Measurements from ENCODE around the gene TMEM187.

Gene TMEM187

DNA sequence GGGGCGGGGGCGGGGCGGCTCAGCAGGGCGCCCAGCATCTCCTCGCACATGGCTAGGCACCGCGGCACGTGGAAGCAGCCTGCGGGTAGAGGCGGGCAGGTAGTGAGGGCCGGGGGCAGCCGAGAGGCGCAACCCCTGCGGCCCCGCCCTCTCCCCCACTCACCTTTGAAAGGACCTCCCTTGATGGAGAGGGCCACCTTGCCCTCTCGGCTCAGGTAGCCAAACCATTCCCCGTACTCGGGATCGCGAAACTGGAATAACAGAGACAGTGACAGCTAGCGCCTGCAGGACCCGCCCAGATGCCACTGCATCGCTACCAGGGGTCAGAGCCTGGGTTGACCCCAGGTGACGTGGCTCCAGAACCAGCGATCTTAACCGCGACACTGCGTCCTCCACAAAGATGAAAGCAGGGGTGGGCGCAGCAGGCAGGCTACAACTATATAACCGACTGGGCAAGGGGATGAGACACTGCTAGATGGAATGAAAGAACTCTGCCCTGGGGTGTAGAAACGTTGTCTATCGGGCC is 37.2 kb upstream of the TMEM187 start:
- DNase-seq = no peak

DNA sequence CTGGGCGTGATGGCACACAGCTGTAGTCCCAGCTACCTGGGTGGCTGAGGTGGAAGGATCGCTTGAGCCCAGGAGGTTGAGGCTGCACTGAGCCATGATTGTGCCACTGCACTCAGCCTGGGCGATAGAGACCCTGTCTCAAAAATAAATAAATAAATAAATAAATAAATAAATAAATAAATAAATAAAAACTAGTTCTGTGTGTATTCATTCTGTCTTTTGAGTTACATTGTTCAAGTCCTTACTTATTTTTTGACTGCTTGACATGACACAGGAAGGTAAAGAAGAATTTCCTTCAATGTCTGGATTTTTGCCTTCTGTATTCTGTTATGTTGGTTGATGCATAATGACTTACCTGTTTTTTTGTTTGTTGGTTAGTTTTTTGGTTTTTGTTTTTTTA is 35.5 kb upstream of the TMEM187 start:
- DNase-seq = no peak

DNA sequence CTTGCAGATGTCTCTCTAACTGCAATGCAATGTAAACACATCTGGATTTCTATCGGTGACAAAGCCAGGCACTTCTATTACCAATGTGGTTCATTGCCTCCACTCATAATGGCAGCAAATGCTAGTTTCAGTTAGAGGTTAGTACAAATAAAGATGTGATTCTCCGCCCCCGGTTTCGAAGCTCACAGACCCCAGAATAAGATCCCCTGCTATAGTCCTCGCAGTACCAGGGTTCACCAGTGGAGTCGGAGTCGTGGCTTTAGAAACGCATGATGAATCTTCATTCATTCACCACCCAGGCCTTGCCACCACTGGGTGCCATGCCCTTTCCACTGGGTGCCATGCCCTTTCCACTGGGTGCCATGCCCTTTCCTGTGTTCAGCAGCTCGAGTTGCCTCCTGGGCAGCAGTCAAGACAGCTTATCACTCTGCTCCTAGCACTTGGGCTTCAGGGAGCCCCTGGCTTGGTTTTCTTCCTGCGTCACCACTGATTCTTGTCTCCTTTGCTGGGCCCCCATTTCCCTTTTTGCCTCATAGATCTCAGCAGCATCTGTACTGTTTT is 34.2 kb upstream of the TMEM187 start:
- DNase-seq = no peak

DNA sequence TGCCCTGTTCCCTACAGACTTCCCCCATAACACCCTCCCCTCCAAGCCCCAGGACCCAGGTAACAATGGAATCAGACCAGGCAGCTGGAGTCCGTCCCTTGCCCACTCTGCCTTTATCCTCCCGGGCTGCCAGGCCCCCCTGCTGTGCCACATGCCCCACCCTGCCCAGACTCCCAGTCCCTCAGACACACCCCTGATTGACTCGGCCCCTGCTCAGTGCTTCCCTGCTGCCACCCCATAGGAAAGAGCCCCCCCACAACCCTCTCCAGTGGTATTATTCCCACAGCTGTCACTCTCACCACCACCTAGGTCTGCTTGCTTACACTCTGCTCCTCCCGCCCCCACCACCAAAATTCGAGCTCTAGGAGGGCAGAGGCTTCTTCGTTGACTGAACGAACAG is 33.0 kb upstream of the TMEM187 start:
- no peak for DNase-seq

DNA sequence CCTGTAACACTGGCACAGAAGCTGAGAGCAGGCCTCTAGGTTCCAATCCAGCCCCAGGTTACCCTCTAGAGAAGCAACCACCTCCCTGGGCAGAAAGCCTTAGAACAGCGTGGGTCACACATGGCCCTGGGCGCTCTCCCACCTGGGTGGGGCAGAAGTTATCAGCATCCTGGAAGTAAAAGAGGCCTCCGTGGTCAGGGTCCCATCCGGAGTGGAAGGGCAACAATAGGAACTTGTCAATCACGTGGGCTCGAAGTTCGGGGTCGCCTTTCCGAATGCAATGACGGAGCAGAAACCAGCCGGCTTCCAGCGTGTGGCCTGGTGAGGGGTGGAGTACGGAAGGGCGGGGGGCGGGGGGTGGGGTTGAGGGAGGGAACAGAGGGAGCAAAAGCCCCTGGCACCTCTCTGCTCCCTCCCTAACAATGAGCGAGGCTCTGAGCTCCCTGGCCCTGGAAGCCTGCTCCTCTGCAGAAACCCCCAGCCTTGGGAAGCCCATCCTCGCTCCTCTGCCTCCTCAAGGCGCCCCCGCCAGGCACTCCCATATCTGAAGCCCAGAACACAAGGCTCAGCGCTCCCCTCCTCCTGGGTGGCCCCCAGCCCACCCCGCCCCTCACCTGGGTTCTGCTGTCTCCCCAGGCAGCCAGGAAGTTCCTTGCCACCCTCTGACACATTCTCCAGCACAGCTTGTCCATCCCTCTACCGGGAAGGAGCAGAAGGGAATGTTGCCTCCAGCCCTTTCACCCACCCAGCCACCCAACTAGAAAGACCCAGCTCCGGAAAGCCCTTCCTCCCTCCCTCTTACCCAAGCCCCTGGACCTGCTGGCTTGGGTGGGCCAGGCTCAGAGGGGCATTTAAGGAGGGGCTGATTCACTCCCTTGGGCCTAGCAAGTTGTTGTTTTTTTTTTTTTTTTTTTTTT is 31.0 kb upstream of the TMEM187 start:
- no peak for DNase-seq

DNA sequence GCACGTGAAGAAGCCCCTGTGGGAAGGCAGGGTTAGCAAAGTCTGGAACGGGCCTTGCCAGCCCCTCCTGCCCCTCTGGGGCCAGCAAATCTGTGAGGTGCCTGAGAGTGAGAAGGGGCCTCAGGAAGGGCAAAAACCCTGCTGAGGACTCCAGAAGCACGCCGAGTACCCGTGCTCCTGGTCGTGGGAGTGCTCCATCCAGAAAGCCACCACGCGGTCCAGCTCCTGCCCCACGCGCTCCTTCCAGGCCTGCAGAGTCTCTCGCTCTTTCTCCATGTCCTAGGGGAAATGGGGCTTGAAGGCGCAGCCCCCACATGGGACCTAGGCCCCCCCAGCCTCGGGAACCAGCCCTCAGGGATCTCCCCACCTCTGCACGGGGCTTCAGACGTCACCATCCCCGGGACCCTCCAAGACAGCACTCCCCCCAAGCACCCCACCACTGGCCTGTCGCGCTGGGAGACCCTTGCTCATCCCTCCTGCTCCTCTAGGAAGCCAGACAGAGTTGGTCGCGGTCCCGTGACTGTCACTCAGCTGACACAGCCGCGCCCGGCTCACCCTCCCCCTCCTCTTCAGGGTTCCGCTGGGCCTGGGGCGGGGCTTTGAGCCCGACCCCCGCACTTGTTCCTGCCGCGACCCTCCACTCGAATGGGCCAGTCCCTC is 28.3 kb upstream of the TMEM187 start, which contains the start of gene RENBP:
Gene RENBP (minus strand): TSS at position 504 of the 660 bp plus-strand sequence. CDS start 33 bp downstream, at position 471.
- DNase-seq = peak; percentile 22

DNA sequence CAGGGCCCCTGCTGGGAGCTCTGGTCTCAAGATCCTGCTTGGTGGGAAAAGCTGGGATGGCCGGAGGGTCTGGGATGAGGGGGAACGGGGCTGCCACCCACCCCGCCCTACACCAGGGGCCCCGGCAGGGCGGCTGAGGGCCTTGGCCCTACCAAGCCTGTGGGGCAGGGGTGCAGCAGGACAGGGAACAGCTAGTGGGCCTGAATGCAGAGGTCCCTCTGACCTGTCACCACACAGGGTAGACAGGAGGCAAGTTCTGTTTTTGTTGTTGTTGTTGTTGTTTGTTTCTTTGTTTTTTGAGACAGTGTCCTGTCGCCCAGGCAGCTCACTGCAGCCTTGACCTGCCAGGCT is 27.8 kb upstream of the TMEM187 start:
- no peak for DNase-seq

DNA sequence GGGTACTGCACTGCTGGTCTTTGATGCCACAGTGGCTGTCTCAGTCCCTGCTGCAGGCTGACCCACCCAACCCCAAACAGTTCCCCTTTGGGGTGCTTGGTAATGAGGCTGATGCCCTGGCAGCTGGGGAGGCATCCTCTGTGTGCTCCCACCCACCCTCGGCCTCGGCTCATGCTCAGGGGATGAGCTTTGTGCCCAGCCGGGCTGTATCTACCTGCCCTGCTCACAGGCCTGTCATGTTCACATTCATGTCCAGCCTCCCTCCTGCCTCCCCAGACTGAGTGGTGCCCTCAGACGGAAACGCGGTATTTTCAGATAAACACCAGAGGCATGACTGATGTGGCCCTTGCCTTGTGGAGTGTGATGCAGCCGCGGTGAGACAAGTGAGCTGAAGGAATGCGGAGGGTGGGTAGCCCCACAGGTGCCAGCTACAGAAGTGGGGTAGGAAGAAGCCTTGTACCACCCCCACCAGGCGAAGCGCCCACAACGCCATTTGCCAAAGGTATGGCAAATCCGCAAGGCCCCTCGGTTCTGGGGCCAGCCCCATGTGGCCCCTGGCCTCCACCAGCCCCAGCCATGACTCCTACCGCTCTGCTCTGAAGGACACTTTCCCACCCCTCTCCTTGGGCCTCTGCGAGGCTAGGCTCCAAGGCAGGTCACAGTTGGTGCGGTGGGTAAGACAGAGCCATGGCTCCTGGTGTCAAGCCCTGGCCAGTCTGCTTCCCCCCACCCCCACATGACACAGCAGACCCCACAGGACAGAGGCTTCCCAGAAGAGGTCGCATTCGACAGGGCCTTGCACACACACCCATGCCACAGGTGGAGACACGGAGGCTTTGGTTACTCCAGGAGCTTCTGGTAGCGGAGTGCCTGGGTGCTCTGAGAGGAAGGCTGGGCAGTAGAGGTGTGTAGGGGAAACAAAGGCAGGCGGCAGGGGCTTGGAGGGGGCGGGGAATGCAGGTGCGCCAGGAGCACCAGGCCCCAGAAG is 26.3 kb upstream of the TMEM187 start:
- no peak for DNase-seq

DNA sequence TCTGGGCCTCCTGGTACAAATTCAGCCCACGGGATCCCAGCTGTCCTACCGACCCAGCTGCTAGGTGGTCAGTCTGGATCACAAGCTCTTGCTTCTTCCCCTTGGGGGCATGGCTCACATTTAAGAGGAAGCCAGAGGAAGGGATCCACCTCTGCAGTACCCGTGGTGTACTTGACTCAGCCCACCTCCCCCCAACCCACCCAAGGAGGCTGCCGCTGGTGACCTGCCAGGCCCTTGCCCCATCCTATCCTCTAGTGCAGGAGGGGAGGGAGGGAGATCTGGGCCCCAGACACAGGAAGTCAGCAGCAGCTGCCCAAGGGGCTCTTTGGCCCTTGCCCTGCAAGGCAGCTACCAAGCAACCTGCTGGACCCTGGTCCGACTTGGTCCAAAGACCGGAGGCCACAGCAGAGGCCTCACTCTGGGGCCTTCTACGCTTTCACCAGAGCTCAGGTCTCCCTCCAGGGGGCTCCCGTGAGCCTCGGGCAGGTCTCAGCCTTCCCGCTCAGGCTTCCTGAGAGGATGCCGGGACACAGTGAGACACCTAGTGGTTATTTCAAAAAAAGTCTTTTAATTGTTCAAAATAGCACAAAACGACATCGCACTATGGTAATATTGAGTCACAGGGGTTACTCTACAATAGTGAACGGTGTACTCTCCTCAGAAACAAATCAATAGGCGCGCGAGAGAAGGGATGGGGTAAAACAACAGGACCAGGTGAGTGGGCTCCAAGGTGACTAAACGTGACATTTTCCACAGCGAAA is 25.4 kb upstream of the TMEM187 start:
- DNase-seq = peak; percentile 71

DNA sequence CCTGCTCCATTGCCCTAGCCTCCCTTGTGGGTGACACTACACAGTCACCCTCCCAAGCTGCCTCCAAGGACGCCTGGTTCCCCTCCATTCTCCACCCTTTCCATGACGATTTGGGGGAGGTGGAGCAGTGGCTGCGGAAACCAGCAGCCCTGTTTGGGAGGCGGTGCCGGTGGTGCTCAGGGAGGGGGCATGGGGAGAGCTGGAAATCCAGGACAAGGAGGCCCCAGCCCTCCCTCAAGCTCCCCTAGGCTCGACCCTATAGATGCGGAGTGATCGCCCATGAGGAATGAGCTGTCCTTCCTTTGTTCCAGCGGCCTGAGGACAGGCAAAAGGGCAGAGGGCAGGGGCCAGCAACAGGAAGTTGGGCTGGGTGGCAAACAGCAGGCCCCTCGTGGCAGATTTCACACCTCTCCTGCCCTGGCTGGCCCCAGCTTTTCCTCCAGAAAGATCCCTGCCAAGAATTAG is 24.5 kb upstream of the TMEM187 start:
- no peak for DNase-seq

DNA sequence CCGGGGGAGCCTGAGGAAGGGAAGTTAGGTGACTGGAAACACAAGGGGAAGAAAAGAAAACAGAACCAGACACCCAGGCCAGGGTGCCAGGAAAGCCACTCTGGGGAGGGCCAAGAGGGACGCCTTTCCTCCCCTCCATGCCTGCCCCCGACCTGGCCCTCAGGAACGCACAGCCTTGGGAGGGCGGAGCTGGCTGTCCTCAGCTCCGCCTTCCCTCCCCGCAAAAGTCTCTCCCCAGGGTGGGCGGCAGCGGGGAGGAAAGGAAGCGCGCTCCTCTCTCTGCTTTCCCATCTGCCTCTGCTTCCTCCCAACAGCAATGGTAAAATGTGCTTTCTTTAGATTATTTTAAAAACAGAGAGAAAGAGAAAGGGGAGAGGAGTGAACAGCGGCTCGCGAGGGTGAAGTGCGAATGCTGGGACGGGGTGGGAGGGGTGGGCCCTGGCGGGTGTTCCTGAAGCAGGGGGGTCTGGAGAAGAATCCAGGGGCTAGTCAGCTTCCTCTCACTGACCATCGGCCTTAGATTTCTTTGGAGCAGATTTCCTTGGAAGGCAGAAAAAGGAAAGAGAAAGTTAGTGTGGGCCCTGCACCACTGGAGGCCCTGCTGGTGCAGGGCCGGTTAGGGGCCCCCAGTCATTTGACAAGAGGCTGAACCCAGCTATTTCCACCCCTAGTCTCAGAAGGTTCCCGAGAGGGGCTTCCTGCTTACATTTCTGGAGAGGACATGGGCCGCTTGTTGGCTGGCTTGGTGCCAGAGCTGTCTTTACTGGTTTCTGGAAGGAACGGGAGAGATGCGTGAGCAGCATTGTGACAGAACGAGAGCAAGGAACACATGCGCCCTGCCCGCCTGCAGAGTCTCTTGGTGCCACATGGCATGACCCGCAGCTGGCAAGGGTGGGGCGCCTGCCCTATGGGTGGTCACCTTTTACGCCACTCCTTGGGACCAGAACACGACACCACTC is 23.4 kb upstream of the TMEM187 start:
- DNase-seq = no peak

DNA sequence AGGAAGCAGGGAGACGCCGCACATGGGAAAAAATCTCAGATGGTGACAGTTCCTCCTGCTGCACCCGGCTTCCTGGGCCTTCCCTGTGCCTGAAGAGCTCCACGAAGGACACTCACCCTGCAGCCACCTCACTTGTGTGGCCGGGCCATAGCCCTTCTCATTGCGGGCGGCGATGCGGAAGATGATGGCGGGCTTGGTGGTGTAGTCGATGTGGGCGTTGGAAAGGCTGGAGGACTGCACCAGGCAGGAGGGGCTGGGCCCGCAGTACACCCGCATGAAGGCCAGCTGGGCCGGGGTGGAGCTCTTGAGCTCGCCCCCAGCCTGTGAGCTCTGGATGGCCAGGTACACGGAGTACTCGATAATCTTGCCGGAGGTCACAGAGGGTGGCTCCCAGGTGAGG is 22.4 kb upstream of the TMEM187 start:
- no peak for DNase-seq

DNA sequence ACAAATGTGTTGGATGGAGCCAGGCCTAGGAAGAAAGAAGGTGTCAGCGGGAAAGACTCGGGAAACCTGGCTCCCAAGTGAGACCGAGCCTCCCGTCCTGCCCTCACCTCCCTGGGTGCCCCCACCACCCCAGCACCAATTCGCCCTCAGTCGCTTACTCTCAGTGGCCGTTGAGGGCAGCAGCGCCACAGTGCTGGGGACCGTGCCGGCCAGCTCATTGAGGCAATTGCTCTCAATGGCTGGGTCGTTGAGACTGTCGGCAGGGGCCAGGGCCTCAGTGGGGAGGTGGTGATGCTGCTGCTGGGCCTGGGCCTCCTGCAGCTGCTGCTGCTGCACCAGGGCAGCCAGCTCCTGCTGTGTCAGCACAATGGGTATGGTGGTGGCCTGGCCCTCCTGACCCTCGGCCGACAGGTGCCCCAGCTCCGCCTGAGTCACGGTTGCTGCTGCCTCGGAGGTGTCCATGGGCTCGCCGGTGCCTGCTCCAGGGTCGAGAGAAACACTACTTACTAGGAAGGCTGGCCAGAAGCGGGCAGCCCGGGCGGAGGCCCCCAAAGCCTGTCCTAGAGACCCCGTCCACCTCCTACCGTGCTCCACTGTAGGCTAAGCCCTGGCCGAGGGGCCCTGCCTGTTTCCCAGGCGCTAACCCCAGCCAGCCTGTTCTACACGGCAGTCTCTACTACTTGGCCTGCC is 20.7 kb upstream of the TMEM187 start:
- no peak for DNase-seq

DNA sequence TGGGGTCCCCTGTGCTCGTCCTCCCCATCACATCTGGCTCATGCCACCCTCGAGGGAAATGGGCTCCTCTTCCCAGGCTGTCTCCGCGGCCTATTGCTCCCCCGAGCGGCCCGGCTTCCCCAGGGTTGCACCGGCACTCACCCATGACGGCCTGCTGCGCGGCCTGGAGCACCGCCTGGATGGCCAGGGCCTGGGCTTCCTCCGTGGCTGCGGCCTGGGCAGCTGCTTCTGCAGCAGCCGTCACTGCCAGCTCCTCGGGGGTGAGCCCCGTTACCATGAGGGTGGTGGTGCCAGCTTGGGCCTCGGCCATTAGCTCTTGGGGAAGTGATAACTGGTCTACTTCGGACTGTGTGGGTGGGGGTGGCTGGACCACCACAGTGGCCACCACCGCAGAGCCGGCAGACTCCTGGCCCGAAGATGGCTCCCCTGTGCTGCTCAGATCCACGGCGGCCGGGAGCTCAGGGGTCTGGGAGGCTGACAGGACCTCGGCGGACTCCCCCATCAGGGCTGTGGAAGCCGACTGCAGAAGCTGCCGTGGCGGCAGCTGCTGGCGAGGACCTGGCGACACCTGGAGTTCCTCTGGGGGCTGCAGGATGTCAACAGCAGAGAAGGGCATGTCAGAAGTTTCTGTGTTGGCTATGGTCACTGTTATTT is 20.1 kb upstream of the TMEM187 start:
- no peak for DNase-seq

DNA sequence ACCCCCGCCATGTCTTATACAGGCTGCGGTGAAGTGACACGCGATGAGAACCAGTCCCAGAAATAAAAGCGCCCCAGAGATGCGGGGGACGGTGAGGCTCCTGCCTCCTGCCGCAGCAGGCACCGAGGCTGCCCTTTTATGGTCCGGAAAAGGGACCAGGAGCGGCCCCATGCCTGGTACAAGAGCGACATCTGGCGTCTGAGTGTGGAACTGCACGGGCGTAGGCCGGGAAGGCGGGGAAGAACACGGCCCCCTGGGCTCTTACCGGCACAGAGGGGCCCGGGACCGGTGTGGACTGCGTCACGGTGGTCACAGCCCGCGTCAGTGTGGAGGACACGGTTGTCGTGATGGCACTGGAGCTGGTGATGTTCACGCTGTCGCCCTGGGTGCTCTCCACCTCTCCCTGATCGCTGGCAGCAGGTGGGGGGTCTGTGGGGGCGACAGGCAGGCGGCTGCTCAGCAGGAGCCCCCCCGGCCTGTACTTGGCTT is 19.2 kb upstream of the TMEM187 start:
- DNase-seq = peak; percentile 61

DNA sequence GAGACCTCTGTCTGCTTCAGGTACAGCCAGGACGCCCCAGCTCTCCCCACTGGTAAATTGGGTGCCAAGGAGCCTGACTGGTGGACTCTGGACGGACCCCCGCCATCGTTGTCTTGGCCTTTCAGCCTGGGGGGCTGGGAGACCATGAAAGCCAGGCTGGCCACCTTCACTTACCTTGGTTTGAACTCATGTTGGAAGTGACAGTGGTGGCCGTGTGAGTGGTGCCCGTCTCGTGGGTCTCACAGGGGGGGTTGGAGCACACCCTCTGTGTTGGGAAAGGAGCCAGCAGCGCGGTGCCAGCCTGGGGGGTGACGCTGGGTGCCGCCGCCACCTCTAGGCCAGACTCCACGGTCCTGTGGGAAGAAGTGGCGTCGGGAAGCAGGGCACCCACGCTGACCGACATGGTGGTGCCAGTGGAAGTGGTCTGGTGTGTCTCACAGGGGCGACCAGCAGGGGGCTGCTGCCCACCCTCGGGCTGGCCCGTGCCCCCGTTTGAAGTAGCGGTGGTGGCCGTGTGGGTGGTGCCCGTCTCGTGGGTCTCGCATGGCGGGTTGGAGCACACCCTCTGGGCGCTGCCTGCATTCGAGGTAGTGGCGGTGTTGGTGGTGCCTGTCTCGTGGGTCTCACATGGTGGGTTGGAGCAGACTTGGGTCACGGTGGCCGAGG is 18.5 kb upstream of the TMEM187 start:
- no peak for DNase-seq

DNA sequence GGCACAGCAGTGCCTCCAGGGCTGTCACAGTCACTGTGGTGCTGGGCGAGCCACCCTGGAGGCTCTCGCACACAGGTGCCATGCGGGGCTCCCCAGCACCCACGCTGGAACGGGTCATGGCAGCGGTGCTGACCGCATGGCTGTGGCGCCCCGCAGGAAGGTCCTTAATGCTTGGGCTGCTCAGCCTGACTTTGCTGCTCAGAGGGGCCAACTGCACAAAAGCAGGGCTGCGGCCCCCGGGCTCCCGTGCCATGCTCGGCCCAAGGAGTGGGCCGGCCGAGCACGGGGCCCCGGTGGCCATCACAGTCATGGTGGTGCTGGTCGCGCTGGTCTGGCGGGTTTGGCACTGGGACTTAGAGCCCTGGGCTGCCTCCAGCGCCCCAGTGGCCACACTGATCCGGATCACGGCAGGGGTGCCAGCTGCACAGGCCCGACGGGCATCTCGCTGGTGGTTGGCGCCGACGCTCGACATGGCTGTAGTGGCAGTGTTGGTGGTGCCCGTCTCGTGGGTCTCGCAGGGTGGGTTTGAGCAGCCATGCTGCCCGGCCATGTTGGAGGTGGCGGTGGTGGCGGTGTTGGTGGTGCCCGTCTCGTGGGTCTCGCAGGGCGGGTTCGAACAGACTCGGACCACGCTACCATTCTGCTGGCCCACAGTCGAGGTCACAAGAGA is 17.9 kb upstream of the TMEM187 start:
- no peak for DNase-seq

DNA sequence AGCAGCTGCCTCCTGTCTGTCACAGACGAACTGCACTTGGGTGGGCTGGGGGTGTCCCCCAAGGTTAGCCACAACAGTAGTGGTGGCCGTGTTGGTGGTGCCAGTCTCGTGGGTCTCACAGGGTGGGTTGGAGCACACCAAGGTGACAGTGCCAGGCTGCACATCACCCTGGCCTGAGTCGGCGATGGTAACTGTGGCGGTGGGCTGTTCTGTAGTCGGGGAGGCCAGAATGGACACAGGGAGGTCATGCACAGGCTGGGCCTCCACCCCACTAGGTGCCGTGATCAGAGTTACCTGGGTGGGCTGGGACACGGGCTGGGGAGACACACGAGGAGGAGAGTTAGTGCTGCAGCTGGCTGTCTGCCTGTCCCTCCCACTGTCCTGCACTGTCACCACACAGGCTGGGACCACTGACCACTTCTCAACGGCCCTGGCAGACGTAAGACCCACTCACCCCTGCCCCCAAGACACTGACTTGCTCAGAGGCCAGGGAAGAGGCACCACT is 17.3 kb upstream of the TMEM187 start:
- no peak for DNase-seq
